NCI-H146 treated with DMSO at 0.1 percent for 48 hours (cell line): Measurements from ENCODE around the gene ZNF318.
"Not testable (repeated sequence)": the region's sequence is repeated elsewhere in the genome, so short reads cannot be mapped to it uniquely, and the experiment has no call there.

Source experiments
- DNase-seq: peaks from one replicate; lab custom pipeline; 2025; ENCODE audit not compliant: unreplicated experiment; lab: John Stamatoyannopoulos, UW

The ZNF318 gene

DNA sequence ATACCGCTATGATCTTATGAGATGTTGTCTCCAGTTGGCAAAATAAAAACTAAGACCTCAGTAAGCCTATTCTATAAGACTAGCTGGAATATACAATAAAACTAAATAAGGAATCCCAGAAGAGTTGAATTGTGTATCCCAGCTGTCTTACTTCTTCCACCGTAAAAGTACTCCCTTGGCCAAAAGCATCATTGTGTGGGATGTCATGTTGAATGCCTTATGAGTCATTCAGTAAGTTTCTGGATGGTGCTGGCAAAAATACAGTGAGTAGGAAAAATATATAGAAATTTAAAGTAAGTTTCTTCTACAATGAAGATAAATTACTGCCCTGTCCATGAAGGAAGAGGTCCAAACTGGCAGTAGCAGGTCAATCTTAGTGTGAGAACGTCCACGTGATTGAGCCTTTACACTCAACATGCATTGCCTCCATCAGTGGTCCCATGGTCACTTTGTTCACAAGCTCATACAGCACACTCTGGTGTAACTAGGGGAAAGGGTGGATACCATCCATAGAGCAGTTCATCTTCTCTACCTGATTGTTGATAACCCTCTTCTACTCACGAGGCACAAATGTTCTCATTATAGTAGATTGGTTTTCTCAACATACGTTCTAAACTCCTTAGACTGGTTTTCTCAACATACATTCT lies 13.7 kb upstream of the ZNF318 start:
- no peak for DNase-seq

DNA sequence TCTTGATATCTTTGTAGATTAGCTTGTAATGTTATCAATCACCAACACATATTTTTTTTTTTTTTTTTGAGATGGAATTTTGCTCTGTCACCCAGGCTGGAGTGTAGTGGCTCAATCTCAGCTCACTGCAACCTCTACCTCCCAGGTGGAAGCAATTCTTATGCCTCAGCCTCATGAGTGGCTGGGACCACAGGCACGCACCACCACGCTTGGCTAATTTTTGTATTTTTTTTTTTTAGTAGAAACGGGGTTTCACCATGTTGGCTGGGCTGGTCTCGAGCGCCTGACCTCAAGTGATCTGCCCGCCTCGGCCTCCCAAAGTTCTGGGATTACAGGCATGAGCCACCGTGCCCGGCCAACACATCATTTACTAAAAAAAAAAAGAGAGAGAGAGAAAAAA lies 11.4 kb upstream of the ZNF318 start:
- DNase-seq = not testable (repeated sequence)

DNA sequence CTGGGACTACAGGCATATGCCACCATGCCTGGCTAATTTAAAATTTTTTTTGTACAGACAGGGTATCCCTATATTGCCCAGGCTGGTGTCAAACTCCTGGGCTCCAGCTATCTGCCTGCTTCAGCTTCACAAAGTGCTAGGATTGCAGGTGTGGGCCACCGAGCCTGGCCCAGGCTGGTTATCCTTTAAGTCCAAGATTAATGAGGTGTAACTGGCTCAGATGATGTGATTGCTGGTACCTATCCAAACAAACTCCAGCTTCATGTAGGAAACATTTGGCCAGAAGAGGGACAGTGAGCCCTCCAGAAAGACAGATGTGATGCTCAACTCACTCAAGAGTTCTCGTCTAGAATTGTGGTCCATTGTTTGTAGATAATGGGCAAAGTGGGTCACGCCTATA lies 9.2 kb upstream of the ZNF318 start:
- DNase-seq = no peak

DNA sequence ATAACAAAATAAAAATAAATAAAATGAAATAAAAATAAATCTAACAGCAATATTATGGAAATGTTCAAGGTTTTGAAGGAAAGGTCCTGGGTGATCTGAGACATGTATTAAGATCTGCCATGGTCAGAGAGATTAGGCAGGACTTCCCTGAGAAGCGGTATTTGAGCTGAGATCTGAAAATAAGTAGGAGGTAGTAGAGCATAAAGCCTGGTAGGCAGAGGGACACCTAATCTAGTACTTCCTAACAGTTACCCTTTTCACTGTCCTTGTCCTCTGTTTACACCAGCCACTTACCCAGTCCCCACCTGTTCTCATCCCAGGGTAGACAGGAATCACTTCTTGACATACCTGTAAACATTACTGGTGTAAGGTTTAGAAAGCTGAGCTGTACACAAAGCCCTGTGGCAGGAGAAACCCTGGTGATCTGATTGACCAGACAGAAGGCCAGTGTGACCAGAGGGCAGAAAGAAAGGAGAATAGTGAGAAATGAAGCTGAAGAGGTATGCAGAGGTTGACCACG lies 8.3 kb upstream of the ZNF318 start:
- DNase-seq = no peak

DNA sequence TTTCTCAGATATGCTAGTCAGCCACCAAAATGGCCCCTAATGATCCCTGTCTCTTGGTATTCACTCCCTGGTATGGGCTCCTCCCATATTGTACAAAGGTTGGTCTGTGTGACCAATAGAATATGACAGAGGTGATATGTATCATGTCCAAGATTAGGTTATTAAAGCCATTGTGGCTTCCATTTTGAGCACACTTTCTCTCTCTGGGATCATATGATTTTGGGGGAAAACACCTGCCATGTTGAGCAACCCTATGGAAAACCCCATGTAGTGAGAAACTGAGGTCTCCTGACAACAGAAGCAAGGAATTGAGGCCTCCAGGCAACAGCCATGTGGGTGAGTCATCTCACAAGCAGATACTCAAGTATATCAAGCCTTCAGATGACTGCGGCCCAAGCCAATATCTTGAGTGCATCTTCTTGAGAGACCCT lies 7.1 kb upstream of the ZNF318 start:
- DNase-seq = no peak

DNA sequence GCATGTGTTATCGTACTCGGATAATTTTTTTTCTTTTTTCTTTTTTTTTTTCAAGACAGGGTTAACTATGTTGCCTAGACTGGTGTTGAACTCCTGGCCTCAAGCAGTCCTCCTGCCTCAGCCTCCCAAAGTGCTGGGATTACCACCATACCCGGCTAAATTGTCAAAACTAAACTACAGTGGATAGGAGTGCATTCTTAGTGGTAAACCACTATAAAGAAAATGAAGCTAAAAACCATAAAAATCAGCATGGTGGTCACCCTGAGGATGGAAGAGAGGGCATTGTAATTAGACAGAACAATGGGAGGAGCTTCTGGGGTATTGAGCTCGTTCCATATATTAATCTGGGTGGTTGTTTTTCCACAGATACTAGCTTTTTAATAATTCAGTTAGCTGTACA lies 6.2 kb upstream of the ZNF318 start:
- DNase-seq = no peak

DNA sequence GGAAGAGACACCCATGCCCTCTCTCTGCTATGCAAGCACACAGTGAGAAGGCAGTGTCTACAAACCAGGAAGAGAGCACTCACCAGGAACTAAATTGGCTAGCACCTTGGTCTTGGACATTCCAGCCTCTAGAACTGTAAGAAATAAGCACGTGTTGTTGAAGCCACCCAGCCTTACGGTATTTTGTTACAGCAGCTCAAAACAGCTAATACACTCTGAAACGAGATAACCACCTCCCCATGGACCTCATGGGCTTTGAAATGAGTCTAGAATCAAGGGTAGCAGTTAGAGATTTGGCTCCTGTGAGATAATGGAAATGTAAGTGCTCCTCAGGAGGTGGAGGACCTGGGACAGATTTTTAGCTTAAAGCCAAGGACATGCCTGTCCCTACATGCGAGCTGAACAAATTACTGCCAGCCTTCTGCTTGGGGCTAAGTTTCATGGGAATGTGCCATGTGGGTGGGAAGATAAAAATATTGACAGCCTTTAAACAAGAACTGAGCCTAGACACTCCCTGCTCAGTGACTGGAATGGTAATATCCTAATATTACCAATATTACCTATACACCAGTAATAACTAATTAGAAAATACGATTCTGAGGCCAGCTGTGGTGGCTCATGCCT lies 3.9 kb upstream of the ZNF318 start:
- DNase-seq = no peak

DNA sequence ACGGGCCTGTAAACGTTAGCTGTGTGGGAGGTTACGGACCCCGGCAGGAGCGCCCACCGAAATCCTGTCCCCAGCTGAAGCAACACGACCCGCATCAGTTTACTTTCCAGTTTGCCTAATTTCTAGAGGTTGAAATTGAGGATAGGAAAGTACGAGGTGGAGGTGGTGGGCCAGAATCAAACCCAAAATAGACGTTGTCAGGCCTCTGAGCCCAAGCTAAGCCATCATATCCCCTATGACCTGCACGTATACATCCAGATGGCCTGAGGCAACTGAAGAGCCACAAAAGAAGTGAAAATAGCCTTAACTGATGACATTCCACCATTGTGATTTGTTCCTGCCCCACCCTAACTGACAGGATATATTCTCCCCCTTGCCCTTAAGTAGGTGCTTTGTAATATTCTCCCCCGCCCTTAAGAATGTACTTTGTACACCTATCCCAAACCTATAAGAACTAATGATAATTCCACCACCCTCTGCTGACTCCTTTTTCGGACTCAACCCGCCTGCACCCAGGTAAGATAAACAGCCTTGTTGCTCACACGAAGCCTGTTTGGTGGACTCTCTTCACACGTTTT lies 645 bp upstream of the ZNF318 start:
- not testable (repeated sequence) for DNase-seq

DNA sequence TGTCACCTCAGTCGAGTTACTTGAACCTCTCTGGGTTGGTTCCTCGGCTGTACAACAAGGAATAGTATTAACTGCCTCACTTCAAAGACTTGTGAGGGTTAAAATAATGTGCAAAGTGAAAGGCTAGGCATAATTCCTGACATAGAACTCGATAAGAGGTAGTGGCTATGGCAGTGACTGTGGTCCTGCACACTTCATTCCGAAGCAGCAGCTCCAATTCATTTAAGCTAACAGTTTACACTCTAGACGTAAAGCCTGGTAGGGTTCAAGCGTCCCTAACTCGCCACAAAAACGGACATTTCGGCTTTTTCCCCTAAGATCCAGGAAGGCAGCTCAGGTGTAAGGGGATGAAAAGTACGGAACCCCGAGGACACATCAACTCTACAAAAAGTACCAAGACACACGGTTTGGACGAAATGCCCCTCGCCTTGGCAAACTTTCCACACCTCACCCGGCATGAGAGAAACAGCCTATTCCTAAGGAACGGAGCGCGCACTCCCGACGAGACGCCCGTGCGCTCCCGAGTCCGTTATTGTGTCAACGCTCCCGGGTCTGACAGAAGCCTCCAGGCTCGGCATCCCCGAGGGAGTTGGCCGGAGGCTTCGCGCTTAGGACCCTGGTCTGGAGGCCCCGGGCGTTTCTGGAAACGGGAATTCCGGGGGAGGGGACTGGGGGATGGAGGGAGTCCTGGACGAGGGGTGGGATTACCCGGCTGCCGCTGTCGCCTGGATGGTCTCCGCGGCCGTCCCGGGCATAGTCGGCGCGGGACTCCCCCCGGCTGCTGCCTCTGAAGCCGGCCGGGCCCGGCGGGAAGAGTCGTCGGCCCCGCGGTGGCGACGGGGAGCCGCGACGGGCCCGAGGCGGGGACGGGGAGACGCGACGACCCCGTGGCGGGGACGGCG lies 937 bp downstream of the ZNF318 start:
- DNase-seq = peak; percentile 24

DNA sequence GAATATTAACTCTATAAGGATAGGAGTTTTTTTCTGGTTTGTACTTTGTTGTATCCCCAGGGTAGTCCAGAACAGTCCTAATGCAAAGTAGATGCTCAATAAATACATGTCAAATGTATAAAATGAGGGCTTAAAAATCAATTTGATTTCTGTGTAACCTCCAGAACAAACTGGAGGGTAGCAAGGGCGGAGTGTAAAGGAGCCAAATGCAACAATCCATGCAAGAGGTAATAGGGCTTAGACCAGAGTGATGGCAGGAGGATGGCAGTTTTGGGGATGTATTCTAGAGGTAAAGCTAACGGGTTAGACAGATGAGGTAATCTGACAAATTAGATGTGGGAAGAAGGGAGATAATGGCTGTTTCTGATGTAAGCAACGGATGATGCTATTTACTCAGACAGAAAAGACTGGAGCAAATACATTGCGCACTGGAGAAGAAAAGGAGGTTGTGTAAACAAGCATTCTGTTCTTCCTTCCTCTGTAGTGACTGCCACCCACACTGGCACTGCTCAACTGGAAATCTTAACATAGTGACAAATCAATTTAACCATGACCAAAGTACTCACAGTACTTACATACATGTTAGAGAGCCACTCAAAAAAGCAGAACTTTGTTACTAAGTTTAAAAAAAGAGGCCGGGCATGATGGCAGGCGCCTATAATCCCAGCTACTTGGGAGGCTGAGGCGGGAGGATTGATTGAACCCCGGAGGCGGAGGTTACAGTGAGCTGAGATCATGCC lies 2.0 kb downstream of the ZNF318 start:
- no peak for DNase-seq

DNA sequence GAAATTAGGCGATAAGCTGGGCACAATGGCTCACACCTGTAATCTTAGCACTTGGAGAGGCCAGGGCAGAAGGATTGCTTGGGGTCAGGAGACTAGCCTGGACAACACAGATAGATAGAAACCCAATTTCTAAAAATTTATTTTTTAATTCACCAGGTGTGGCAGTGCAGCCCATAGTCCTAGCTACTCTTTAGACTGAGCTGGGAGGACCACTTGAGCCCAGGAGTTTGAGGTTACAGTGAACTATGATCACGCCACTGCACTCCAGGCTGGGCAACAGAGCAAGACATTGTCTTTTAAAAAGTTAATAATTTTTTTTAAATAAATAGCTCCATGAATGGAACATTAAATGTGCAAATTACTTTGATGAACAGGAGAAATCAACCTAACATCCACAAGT lies 8.2 kb downstream of the ZNF318 start:
- DNase-seq = no peak

DNA sequence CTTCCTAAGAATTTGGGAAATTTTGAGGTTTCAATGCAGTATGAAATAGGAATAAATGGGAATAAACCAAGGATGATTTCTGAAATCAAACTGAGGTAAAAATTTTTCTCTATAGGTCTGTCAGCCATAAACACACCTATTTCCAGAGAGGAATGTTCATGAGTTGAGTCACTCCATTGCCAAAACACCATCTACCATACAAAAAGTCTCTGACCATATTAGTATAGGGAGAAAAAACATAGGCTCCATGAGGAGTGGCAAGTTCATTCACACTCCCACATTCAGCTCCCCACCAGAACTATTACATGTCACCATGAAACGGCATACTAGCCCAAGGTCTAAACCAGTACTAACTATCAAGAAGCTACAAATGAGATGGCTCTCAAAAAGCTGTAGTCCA lies 9.6 kb downstream of the ZNF318 start:
- DNase-seq = no peak

DNA sequence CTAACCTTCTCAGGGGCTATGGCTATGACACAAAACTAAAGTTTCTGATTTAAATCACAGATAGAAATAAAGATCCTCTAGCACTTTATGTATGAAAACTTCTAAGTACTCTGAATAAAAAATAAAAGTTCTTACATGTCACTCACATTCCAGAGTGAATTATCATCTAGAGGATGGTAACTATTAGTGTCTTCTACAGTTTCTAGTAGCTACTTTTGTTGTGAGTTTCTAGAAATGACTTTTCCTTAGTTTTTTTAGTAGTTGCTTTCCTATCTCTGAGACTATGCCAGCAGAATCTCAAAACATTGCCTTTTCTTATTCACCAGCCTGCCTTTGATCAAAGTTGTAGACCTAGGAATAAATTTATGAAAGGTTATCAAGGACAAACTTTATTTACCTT lies 10.1 kb downstream of the ZNF318 start:
- no peak for DNase-seq

DNA sequence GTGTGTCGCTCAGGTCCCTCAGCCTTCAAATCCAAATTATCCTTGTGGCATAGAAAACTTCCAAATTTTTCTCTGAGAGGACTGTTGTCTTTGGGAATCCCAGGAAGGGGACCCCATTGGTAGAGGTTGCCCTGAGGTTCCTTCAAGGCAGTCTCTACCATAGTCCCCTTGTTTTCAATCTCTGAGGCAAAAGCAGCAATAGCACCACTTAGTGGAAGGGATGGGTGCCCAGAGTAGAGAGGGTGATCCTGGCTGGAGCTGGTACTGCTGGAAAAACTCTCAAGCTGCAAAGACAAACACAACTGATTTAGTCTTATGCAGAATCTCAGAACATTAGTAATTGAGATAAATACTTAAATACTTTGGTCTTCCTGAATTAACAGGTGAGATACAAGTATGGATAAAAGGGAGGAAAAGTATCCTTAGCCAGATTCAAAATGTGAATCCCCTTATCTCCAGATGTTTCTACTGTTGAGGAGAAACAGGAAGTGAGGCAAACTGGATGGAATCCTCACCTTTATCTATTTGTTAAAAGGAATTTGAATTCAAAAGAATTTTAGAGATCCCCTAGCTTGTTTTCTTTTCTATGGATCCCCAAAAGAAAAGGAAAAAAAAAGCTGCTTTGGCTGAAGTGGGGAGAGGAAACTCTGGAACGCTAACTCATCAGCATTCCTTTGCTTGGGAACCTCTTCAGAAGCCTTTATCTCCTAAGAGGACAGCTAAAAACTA lies 13.4 kb downstream of the ZNF318 start:
- DNase-seq = peak; percentile 15

DNA sequence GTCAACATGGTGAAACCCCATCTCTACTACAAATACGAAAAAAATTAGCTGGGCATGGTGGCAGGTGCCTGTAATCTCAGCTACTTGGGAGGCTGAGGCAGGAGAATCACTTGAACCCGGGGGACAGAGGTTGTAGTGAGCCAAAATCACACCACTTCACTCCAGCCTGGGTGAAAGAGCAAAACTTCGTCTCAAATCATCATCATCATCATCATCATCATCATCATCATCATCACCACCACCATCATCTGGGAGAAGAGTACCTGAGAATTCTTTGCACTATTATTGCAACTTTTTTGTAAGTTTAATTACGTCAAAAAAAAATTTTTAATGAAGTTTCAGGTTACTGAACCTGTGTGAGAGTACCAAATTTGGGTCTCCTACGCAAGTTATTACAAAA lies 17.5 kb downstream of the ZNF318 start:
- not testable (repeated sequence) for DNase-seq

DNA sequence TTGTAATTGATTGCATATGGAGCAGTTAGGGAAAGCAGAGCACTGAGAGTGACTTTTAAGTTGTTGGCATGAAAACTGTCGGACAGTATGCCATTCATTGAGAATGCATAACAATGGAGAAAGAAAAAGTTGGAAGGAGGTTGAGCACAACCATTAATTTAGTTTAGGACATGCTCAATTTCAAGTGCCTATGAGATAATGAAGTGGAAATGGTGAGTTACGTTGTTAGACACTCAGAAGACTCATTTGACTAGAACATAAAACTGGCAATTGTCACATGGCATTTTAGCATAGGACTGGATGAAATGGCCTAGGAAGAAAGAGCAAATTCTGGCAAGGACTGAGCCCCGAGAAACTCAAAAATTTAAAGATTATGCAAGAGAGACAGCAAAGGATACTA lies 22.0 kb downstream of the ZNF318 start:
- no peak for DNase-seq

DNA sequence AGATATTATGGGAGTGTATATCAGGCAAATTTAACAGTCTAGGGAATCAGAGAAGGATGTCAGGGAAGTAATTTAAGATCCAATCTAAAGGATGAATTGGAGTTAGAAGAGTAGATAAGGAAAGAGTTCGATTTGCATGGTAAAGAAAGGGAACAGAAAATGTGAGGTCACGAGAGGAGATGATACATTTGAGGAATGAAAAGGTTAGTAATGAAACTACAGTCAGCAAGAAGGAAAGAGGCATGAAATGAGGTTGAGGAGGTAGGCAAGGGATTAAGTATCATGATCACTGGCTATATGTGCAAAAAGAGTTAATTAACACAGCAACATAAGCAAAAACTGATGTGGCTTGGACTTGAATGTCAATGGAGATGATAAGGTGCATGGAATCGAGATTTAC lies 22.4 kb downstream of the ZNF318 start:
- no peak for DNase-seq

DNA sequence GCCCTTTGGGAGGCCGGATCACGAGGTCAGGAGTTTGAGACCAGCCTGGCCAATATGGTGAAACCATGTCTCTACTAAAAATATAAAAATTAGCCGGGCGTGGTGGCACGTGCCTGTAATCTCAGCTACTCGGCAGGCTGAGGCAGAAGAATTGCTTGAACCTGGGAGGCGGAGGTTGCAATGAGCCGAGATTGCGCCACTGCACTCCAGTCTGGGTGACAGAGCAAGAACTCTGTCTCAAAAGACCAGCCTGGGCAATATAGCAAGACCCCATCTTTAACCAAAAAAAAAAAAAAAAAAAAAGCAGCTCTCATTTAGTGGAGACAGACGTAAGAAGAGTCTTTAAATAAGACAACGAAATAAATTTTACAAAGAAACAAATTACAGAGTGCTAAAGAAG lies 23.2 kb downstream of the ZNF318 start:
- DNase-seq = not testable (repeated sequence)

DNA sequence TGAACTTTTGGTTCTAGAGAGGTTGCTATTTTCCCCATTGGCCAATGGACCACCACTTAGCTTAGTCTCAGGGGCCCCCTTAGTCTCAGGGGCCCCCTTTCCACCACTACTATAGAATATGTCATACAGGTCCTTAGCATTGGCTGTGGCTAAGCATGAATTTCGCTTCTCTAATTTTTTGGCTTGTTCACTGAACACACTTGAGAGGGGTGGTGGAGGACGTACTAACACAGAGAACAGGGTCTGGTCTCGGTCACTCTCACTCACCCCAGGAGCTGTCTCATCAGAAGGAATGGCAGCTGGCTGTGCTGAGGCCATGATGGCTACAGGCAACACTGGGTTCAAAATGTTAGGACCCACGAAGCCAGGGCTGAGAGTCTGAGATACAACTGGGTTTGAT lies 30.3 kb downstream of the ZNF318 start:
- no peak for DNase-seq

DNA sequence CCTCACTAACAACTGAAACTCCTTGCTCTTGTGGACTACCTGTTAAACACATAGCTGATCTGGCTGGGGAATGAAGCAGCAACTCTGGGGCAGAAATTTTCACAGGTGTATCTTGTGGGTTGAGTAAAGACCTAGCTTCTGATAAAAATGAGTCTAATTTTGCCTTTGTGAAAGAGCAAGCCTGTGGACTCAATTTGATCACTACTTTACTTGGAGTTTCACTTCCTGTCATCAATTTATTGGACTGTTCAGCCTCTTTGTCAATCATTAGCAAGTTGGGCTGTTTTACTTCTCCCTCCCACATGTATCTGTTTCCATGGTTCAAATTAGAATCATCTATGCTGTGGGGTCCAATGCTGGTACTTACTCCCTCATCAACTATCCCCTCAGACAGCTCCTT lies 31.2 kb downstream of the ZNF318 start:
- DNase-seq = no peak
